ENCODE data around the gene TNS4.

TNS4 gene

DNA sequence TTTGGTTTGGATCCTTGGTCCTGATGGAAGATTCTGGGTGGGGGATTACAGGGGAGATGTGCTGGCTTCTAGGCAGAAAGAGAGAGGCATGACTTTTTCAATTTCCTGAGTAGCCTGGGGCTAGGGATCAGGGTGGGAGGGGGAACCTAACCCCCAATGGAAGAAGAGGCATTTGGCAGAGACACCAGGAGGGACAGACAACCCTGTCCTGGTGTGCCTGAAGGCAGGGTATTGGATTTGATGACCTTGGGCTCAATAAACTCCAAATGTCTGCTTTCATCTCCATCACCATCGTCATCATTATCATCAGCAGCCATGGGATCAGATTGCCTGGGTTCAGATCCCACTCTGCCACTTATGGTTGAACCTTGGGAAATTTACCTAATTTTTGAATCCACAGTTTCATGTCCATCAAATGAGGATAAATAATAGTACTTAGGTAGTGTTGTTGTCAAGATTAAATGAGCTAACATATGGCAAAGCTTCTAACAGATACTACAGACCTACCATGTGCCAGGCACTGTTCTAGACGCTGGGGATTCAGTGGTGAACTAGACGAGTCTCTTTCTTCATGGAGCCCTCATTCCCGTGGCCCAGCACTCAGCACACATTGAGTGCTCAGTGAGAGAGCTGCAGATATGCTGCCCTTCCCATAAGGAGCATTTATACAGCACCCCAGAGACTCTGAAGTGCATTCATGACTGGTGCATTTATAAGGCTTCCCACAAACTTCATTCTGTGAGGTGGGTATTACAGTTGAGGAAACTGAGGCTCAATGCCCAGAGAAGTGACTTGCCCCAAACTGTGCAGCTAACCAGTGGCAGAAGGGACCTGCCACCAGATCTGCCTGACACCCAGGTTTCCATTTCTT is 31.4 kb downstream of the TNS4 start:
- Histone ChIP-seq H3K79me2 (ENCODE audit: insufficient read depth, low read length) (no peaks in the 10 kb centered on the region), H3K4me3 (ENCODE audit: low read depth in 1 of 2, low read length in 2 of 2) (no peak overlapping the region), H3K36me3 (ENCODE audit: insufficient read depth, low read length) (no peaks in the 10 kb centered on the region; the same call in 1 of the 2 replicates), H3K27me3 (ENCODE audit: insufficient read depth, low read length, poor library complexity) (no peaks in the 10 kb centered on the region), H3K9ac (ENCODE audit: low read depth, low read length) (no peak overlapping the region), H3K9me3 (ENCODE audit: insufficient read depth, low read length, severe bottlenecking) (peaks cover 10% of the 10 kb centered on the region), H4K20me1 (ENCODE audit: insufficient read depth, low read length) (no peaks in the 10 kb centered on the region), H3K4me2 (ENCODE audit: insufficient read depth, low read length) (no peak overlapping the region), H3K27ac (ENCODE audit: low read length) (no peak overlapping the region), H3K4me1 (ENCODE audit: insufficient read depth, low read length) (no peaks in the 10 kb centered on the region), H2AFZ (ENCODE audit: low read depth, low read length) (no peak overlapping the region)
- no peak for ATAC-seq (ENCODE audit: insufficient read depth, low read depth)
- DNase-seq = no peak
- TF ChIP-seq, protein P1, sequence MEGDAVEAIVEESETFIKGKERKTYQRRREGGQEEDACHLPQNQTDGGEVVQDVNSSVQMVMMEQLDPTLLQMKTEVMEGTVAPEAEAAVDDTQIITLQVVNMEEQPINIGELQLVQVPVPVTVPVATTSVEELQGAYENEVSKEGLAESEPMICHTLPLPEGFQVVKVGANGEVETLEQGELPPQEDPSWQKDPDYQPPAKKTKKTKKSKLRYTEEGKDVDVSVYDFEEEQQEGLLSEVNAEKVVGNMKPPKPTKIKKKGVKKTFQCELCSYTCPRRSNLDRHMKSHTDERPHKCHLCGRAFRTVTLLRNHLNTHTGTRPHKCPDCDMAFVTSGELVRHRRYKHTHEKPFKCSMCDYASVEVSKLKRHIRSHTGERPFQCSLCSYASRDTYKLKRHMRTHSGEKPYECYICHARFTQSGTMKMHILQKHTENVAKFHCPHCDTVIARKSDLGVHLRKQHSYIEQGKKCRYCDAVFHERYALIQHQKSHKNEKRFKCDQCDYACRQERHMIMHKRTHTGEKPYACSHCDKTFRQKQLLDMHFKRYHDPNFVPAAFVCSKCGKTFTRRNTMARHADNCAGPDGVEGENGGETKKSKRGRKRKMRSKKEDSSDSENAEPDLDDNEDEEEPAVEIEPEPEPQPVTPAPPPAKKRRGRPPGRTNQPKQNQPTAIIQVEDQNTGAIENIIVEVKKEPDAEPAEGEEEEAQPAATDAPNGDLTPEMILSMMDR (IDR thresholded peaks at IDR 0.05; ENCODE audit: borderline replicate concordance, extremely low read depth, low read length, poor library complexity, severe bottlenecking) = no peak
- TF ChIP-seq EZH2 (IDR thresholded peaks at IDR 0.05; ENCODE audit: borderline replicate concordance, low read depth, low read length, severe bottlenecking) = no peak

DNA sequence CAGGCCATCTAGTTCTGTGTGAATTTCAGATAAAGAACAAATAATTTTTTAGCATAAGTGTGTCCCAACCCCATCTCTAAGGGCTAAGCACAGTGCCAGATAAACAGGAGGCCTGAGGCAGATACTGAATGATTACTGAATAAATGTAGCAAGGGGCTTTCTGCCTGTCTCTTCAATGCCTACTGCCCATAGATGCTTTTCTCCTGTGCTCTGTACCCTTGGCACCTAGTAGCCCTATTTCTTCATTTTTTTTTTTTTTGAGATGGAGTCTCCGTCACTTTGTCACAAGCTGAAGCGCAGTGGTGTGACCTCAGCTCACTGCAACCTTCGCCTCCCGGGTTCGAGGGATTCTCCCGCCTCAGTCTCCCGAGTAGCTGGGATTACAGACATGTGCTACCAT is 32.9 kb downstream of the TNS4 start:
- no peak for DNase-seq
- TF ChIP-seq EZH2 (IDR thresholded peaks at IDR 0.05; ENCODE audit: borderline replicate concordance, low read depth, low read length, severe bottlenecking) = no peak
- TF ChIP-seq, protein P1 (IDR thresholded peaks at IDR 0.05; ENCODE audit: borderline replicate concordance, extremely low read depth, low read length, poor library complexity, severe bottlenecking) = no peak

DNA sequence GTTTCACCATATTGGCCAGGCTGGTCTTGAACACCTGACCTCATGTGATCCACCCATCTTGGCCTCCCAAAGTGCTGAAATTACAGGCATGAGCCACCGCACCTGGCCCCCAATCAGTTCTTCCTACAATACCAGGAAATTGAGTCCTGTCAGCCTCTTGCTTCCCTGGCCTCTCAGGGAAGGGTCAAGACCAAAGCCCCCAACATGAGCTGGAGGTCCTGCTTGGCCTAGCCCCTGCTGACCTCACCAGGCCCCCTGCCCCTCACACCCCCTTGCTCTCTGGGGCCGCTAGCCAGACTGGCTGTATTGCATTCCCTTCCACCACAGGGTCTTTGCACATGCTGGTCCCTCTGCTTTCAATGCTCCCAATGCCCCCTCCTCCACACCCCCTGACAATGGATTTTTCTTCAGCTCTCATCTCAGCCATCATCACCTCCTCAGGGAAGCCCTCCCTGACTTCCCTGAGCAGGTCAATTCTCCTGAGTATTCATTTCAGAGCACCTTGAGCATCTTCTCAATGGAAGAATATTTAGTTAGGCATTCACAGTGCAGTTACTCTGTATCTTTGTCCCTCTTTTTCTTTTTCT is 34.0 kb downstream of the TNS4 start:
- no peaks in the 10 kb centered on the region for H3K27me3 ChIP-seq (ENCODE audit: insufficient read depth, low read length, poor library complexity)
- H3K79me2 ChIP-seq (ENCODE audit: insufficient read depth, low read length) = no peaks in the 10 kb centered on the region
- ATAC-seq (ENCODE audit: insufficient read depth, low read depth) = no peak
- H3K9ac ChIP-seq (ENCODE audit: low read depth, low read length) = no peak overlapping the region
- TF ChIP-seq EZH2 (IDR thresholded peaks at IDR 0.05; ENCODE audit: borderline replicate concordance, low read depth, low read length, severe bottlenecking) = no peak
- TF ChIP-seq, protein P1 (IDR thresholded peaks at IDR 0.05; ENCODE audit: borderline replicate concordance, extremely low read depth, low read length, poor library complexity, severe bottlenecking) = no peak
- no peak for DNase-seq
- H3K4me3 ChIP-seq (ENCODE audit: low read depth in 1 of 2, low read length in 2 of 2) = no peak overlapping the region
- no peaks in the 10 kb centered on the region for H4K20me1 ChIP-seq (ENCODE audit: insufficient read depth, low read length)
- no peaks in the 10 kb centered on the region; the same call in 1 of the 2 replicates for H3K36me3 ChIP-seq (ENCODE audit: insufficient read depth, low read length)
- H2AFZ ChIP-seq (ENCODE audit: low read depth, low read length) = no peak overlapping the region
- peaks cover 6% of the 10 kb centered on the region for H3K9me3 ChIP-seq (ENCODE audit: insufficient read depth, low read length, severe bottlenecking)
- H3K4me2 ChIP-seq (ENCODE audit: insufficient read depth, low read length) = no peak overlapping the region
- H3K4me1 ChIP-seq (ENCODE audit: insufficient read depth, low read length) = no peaks in the 10 kb centered on the region
- H3K27ac ChIP-seq (ENCODE audit: low read length) = no peak overlapping the region

More for the DNA sequence above, 32.9 kb downstream of the TNS4 start:
- Histone ChIP-seq H3K27me3 (ENCODE audit: insufficient read depth, low read length, poor library complexity) (no peaks in the 10 kb centered on the region), H3K36me3 (ENCODE audit: insufficient read depth, low read length) (no peaks in the 10 kb centered on the region; the same call in 1 of the 2 replicates), H3K9ac (ENCODE audit: low read depth, low read length) (no peak overlapping the region), H4K20me1 (ENCODE audit: insufficient read depth, low read length) (no peaks in the 10 kb centered on the region), H3K79me2 (ENCODE audit: insufficient read depth, low read length) (no peaks in the 10 kb centered on the region), H2AFZ (ENCODE audit: low read depth, low read length) (no peak overlapping the region), H3K4me1 (ENCODE audit: insufficient read depth, low read length) (no peaks in the 10 kb centered on the region), H3K4me3 (ENCODE audit: low read depth in 1 of 2, low read length in 2 of 2) (no peak overlapping the region), H3K4me2 (ENCODE audit: insufficient read depth, low read length) (no peak overlapping the region), H3K9me3 (ENCODE audit: insufficient read depth, low read length, severe bottlenecking) (peaks cover 10% of the 10 kb centered on the region), H3K27ac (ENCODE audit: low read length) (no peak overlapping the region)
- ATAC-seq (ENCODE audit: insufficient read depth, low read depth) = no peak

All from DND-41 (cell line).